ENCODE data around the gene PLCXD1.
"Not testable (repeated sequence)": the region's sequence is repeated elsewhere in the genome, so short reads cannot be mapped to it uniquely, and the experiment has no call there.

The PLCXD1 gene

GRCh38 chrX:281166-281999, at the start of gene PLCXD1:
Gene PLCXD1, plus strand, starts transcription at chrX:281381. Its CDS starts 2,807 bp downstream, at chrX:284188.
- peak; percentile 58 for DNase-seq

- DNase-seq, result not testable (repeated sequence)
These were observed 49.4 kb upstream of the PLCXD1 start for GRCh38 chrX:231637-232277.

- not testable (repeated sequence) for DNase-seq
These were observed 48.9 kb upstream of the PLCXD1 start for GRCh38 chrX:232278-232655.

- not testable (repeated sequence) for DNase-seq
These were observed 45.0 kb upstream of the PLCXD1 start for GRCh38 chrX:236201-236600.

GRCh38 chrX:250965-251364, 30.2 kb upstream of the PLCXD1 start:
- no peak for DNase-seq

GRCh38 chrX:251396-252243, 29.6 kb upstream of the PLCXD1 start:
- not testable (repeated sequence) for DNase-seq

- DNase-seq, result no peak
These were observed 28.8 kb upstream of the PLCXD1 start for GRCh38 chrX:252244-252956.

GRCh38 chrX:252957-253291, 28.3 kb upstream of the PLCXD1 start:
- no peak for DNase-seq

GRCh38 chrX:253451-254297, 27.5 kb upstream of the PLCXD1 start:
- no peak for DNase-seq

- no peak for DNase-seq
These were observed 26.5 kb upstream of the PLCXD1 start for GRCh38 chrX:254630-255215.

GRCh38 chrX:255923-256331, 25.3 kb upstream of the PLCXD1 start:
- DNase-seq, result no peak

- DNase-seq, result not testable (repeated sequence)
These were observed 24.1 kb upstream of the PLCXD1 start for GRCh38 chrX:257054-257453.

GRCh38 chrX:257681-258289, 23.4 kb upstream of the PLCXD1 start:
- no peak for DNase-seq

- DNase-seq, result no peak
These were observed 22.7 kb upstream of the PLCXD1 start for GRCh38 chrX:258291-259040.

GRCh38 chrX:259692-260355, 21.4 kb upstream of the PLCXD1 start:
- no peak for DNase-seq

GRCh38 chrX:261167-261918, 19.8 kb upstream of the PLCXD1 start:
- no peak for DNase-seq

GRCh38 chrX:261919-262352, 19.2 kb upstream of the PLCXD1 start:
- no peak for DNase-seq

- no peak for DNase-seq
These were observed 18.7 kb upstream of the PLCXD1 start for GRCh38 chrX:262381-262909.

GRCh38 chrX:264006-264405, 17.2 kb upstream of the PLCXD1 start:
- DNase-seq, result not testable (repeated sequence)

All from activated CD4-positive, alpha-beta T cell treated with anti-CD3 and anti-CD28 coated beads for 48 hours (primary cell).